GM23338 (cell line): ENCODE data around the gene YTHDF1. TPM values are rescaled to one million over a fixed set of nuclear protein-coding genes. Genes with fewer than 3 reads are reported as not detected.
A peak's percentile ranks its signal among the peaks of the same experiment; 100 is the strongest.

ENCODE experiments used
- ATAC-seq: fragments of 200-7000 bp; cut with Tn5 transposase; 3 replicates; pipeline ENCODE4 v1.9.1; 2020
- DNase-seq: peaks from one replicate; pipeline ENCODE4 v3.0.0-alpha.2; 2015; ENCODE audit warnings: low spot score
- H2AFZ ChIP-seq: fragments of 200-600 bp; sonication (generic); 2 replicates; pipeline ENCODE4 v1.8.0; 2016; ENCODE audit warnings: antibody characterized with exemption, mild to moderate bottlenecking, moderate library complexity
- H3F3A ChIP-seq: fragments of 200-600 bp; sonication (generic); replicated peaks from 2 replicates; pipeline ENCODE4 v1.8.0; 2017; ENCODE audit warnings: antibody characterized with exemption, mixed run types, low read depth
- H3K27ac ChIP-seq: fragments of 200-600 bp; sonication (generic); 2 replicates; pipeline ENCODE4 v1.6.1; 2016; ENCODE audit warnings: low read depth
- H3K27me3 ChIP-seq: fragments of 200-600 bp; sonication (generic); 2 replicates; pipeline ENCODE4 v1.8.0; 2016; ENCODE audit warnings: mild to moderate bottlenecking, mixed run types, moderate library complexity; ENCODE audit not compliant: insufficient read depth
- H3K36me3 ChIP-seq: fragments of 200-600 bp; sonication (generic); 2 replicates; pipeline ENCODE4 v1.8.0; 2016; ENCODE audit warnings: mild to moderate bottlenecking; ENCODE audit not compliant: insufficient read depth
- H3K4me1 ChIP-seq: fragments of 200-600 bp; sonication (generic); 2 replicates; pipeline ENCODE4 v1.8.0; 2016; ENCODE audit warnings: mild to moderate bottlenecking, moderate library complexity; ENCODE audit not compliant: insufficient read depth
- H3K4me2 ChIP-seq: fragments of 200-600 bp; sonication (generic); 2 replicates; pipeline ENCODE4 v1.7.1; 2017; ENCODE audit warnings: mixed run types
- H3K4me3 ChIP-seq: fragments of 200-600 bp; sonication (generic); 2 replicates; pipeline ENCODE4 v1.6.1; 2016; ENCODE audit warnings: mixed run types
- H3K79me2 ChIP-seq: fragments of 200-600 bp; sonication (generic); replicated peaks from 2 replicates; pipeline ENCODE4 v1.8.0; 2017; ENCODE audit warnings: mild to moderate bottlenecking; ENCODE audit not compliant: insufficient read depth
- H3K9me2 ChIP-seq: fragments of 200-600 bp; sonication (generic); 2 replicates; pipeline ENCODE4 v1.8.0; 2017; ENCODE audit not compliant: insufficient read depth
- H4K20me1 ChIP-seq: fragments of 200-600 bp; sonication (generic); replicated peaks from 2 replicates; pipeline ENCODE4 v1.8.0; 2017; ENCODE audit warnings: mild to moderate bottlenecking; ENCODE audit not compliant: insufficient read depth
- H3K27ac Mint-ChIP-seq: 2 replicates; pipeline ENCODE4 v1.8.0; 2020; ENCODE audit warnings: inconsistent platforms, mild to moderate bottlenecking, moderate library complexity, mixed read lengths
- H3K27me3 Mint-ChIP-seq: 3 replicates; pipeline ENCODE4 v1.8.0; 2022; ENCODE audit warnings: low read depth, mild to moderate bottlenecking, moderate library complexity, mixed read lengths, inconsistent platforms; ENCODE audit not compliant: insufficient read depth, poor library complexity
- H3K36me3 Mint-ChIP-seq: 3 replicates; pipeline ENCODE4 v1.8.0; 2021; ENCODE audit warnings: low read depth, mild to moderate bottlenecking, inconsistent platforms, moderate library complexity, mixed read lengths
- H3K4me1 Mint-ChIP-seq: 3 replicates; pipeline ENCODE4 v1.8.0; 2020; ENCODE audit warnings: mild to moderate bottlenecking, inconsistent platforms, mixed read lengths
- H3K4me3 Mint-ChIP-seq: 3 replicates; pipeline ENCODE4 v1.8.0; 2021; ENCODE audit warnings: moderate library complexity, mild to moderate bottlenecking, inconsistent platforms, mixed read lengths
- H3K9me3 Mint-ChIP-seq: 3 replicates; pipeline ENCODE4 v1.8.0; 2020; ENCODE audit warnings: moderate library complexity, mild to moderate bottlenecking, inconsistent platforms, mixed read lengths
- CREB1 ChIP-seq: fragments of 250-450 bp; sonication (Bioruptor Pico); IDR thresholded peaks from 2 replicates; pipeline ENCODE4 v1.5.0; 2020; ENCODE audit warnings: low read depth, mild to moderate bottlenecking, moderate library complexity
- EZH2 ChIP-seq: fragments of 200-600 bp; sonication (generic); IDR thresholded peaks from one replicate; pipeline ENCODE4 v1.8.0; 2017; ENCODE audit warnings: antibody characterized with exemption, mild to moderate bottlenecking, low read depth; ENCODE audit not compliant: unreplicated experiment
- EZH2phosphoT487 ChIP-seq: fragments of 200-600 bp; sonication (generic); IDR thresholded peaks from one replicate; pipeline ENCODE4 v1.8.1; 2018; ENCODE audit warnings: antibody characterized with exemption; ENCODE audit not compliant: unreplicated experiment
- JUNB ChIP-seq: IDR thresholded peaks from one replicate; pipeline ENCODE4 v1.6.1; 2016; ENCODE audit warnings: antibody characterized with exemption; ENCODE audit not compliant: unreplicated experiment
- NANOG ChIP-seq: IDR thresholded peaks from 2 replicates; pipeline ENCODE4 v1.6.1; 2016; ENCODE audit warnings: antibody characterized with exemption, borderline replicate concordance
- POLR2AphosphoS5 ChIP-seq: IDR thresholded peaks from 2 replicates; pipeline ENCODE4 v1.6.1; 2016; ENCODE audit warnings: antibody characterized with exemption, low read depth
- STAT1 ChIP-seq: IDR thresholded peaks from one replicate; pipeline ENCODE4 v1.6.1; 2016; ENCODE audit warnings: antibody characterized with exemption; ENCODE audit not compliant: unreplicated experiment
- ZNF114 ChIP-seq: fragments of 250-450 bp; sonication (Bioruptor Pico); IDR thresholded peaks from 2 replicates; pipeline ENCODE4 v1.5.0; 2020; ENCODE audit warnings: mild to moderate bottlenecking, moderate library complexity
- ZNF331 ChIP-seq: fragments of 250-450 bp; sonication (Bioruptor Pico); IDR thresholded peaks from 2 replicates; pipeline ENCODE4 v1.5.0; 2020; ENCODE audit warnings: low read depth, mild to moderate bottlenecking, moderate library complexity
- polyA plus RNA-seq: library from polyadenylated mRNA; unstranded; fragments of >200 nt; fragmentation: Nextera tagmentation; extraction: Ambion mirVana; gene quantifications from 2 replicates; pipeline ENCODE4 v1.2.1, GENCODE V29; 2016
- total RNA-seq: library from RNA; depleted of rRNA; stranded (reverse); fragments of >200 nt; shearing (Covaris generic); gene quantifications from 2 replicates; pipeline ENCODE4 v1.2.3, GENCODE V29; 2014
- TF ChIP-seq, protein P1 (sequence below): IDR thresholded peaks from 2 replicates; pipeline ENCODE4 v1.6.1; 2016; ENCODE audit warnings: antibody characterized with exemption
- TF ChIP-seq, protein P2 (sequence below): fragments of 250-450 bp; sonication (Bioruptor Pico); IDR thresholded peaks from 2 replicates; pipeline ENCODE4 v1.5.0; 2020; ENCODE audit warnings: mild to moderate bottlenecking, moderate library complexity
- TF ChIP-seq, protein P3 (sequence below): IDR thresholded peaks from one replicate; pipeline ENCODE4 v1.6.1; 2018; ENCODE audit warnings: antibody characterized with exemption; ENCODE audit not compliant: unreplicated experiment
- TF ChIP-seq, protein P4 (sequence below), 2 experiments: fragments of 200-600 bp in 1 of 2; sonication (generic) in 1 of 2; conservative IDR thresholded peaks; 2 replicates each; pipeline versions ENCODE4 v1.5.1 to v1.6.1; 2016 to 2017; ENCODE audit warnings: antibody characterized with exemption in 2 of 2, low read depth in 2 of 2, mild to moderate bottlenecking in 2 of 2, moderate library complexity in 1 of 2

YTHDF1 gene
- total and polyA plus RNA-seq, 2 experiments from 2014 or later: 30.9 to 64.3 TPM

DNA sequence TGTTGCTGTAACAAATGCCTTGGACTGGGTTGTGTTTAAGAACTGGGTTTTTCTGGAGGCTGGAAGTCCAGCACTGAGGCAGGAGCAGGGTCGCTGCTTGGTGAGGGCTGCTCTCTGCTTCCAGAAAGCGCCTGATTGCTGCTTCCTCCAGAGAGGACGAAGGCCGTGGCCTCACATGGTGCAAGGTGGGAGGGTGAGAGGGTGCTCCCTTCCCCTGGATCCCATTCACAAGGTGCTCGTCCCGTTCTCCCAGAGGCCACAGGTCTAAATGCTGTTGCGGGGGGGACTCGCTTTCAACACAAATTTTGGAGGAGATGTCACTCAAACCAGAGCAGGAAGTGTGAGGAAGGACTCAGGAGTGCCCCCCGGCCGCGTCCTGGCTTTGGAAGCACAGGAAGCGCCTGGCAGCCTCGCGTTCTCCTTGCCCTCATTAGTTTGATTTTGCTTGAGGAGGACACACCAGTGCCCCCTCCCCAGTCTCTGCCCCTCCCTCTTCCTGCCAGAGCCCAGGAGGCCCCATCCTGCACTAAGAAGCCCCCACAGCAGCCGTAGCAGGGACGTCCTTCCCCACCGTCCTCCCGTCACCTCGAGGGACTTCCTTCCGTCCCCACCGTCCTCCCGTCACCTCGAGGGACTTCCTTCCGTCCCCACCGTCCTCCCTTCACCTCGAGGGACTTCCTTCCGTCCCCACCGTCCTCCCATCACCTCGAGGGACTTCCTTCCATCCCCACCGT lies 46.0 kb upstream of the YTHDF1 start:
- H3K27ac ChIP-seq: no peak overlapping the region
- H4K20me1 ChIP-seq: no peaks in the 10 kb centered on the region
- no peak overlapping the region for H3K4me2 ChIP-seq
- no peaks in the 10 kb centered on the region; the same call in 1 of the 2 replicates for H3K4me1 ChIP-seq
- H3K36me3 Mint-ChIP-seq: no peaks in the 10 kb centered on the region; the same call in 2 of the 3 replicates
- peaks cover 30% of the 10 kb centered on the region for H3K27me3 Mint-ChIP-seq
- H3K27me3 ChIP-seq: no peaks in the 10 kb centered on the region
- H3F3A ChIP-seq: no peaks in the 10 kb centered on the region
- ATAC-seq (no peak), DNase-seq (no peak)
- H3K79me2 ChIP-seq: no peaks in the 10 kb centered on the region
- H3K4me3 ChIP-seq: no peak overlapping the region
- peak overlapping the region; percentile 32; the same call in 1 of the 2 replicates for H2AFZ ChIP-seq
- no peaks in the 10 kb centered on the region for H3K9me2 ChIP-seq
- H3K27ac Mint-ChIP-seq: no peak overlapping the region
- no peaks in the 10 kb centered on the region for H3K9me3 Mint-ChIP-seq
- peaks cover 11% of the 10 kb centered on the region for H3K4me1 Mint-ChIP-seq
- no peaks in the 10 kb centered on the region for H3K36me3 ChIP-seq
- no peak overlapping the region for H3K4me3 Mint-ChIP-seq
- TF ChIP-seq, protein P1, sequence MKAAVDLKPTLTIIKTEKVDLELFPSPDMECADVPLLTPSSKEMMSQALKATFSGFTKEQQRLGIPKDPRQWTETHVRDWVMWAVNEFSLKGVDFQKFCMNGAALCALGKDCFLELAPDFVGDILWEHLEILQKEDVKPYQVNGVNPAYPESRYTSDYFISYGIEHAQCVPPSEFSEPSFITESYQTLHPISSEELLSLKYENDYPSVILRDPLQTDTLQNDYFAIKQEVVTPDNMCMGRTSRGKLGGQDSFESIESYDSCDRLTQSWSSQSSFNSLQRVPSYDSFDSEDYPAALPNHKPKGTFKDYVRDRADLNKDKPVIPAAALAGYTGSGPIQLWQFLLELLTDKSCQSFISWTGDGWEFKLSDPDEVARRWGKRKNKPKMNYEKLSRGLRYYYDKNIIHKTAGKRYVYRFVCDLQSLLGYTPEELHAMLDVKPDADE: no peak
- TF ChIP-seq, protein P2, sequence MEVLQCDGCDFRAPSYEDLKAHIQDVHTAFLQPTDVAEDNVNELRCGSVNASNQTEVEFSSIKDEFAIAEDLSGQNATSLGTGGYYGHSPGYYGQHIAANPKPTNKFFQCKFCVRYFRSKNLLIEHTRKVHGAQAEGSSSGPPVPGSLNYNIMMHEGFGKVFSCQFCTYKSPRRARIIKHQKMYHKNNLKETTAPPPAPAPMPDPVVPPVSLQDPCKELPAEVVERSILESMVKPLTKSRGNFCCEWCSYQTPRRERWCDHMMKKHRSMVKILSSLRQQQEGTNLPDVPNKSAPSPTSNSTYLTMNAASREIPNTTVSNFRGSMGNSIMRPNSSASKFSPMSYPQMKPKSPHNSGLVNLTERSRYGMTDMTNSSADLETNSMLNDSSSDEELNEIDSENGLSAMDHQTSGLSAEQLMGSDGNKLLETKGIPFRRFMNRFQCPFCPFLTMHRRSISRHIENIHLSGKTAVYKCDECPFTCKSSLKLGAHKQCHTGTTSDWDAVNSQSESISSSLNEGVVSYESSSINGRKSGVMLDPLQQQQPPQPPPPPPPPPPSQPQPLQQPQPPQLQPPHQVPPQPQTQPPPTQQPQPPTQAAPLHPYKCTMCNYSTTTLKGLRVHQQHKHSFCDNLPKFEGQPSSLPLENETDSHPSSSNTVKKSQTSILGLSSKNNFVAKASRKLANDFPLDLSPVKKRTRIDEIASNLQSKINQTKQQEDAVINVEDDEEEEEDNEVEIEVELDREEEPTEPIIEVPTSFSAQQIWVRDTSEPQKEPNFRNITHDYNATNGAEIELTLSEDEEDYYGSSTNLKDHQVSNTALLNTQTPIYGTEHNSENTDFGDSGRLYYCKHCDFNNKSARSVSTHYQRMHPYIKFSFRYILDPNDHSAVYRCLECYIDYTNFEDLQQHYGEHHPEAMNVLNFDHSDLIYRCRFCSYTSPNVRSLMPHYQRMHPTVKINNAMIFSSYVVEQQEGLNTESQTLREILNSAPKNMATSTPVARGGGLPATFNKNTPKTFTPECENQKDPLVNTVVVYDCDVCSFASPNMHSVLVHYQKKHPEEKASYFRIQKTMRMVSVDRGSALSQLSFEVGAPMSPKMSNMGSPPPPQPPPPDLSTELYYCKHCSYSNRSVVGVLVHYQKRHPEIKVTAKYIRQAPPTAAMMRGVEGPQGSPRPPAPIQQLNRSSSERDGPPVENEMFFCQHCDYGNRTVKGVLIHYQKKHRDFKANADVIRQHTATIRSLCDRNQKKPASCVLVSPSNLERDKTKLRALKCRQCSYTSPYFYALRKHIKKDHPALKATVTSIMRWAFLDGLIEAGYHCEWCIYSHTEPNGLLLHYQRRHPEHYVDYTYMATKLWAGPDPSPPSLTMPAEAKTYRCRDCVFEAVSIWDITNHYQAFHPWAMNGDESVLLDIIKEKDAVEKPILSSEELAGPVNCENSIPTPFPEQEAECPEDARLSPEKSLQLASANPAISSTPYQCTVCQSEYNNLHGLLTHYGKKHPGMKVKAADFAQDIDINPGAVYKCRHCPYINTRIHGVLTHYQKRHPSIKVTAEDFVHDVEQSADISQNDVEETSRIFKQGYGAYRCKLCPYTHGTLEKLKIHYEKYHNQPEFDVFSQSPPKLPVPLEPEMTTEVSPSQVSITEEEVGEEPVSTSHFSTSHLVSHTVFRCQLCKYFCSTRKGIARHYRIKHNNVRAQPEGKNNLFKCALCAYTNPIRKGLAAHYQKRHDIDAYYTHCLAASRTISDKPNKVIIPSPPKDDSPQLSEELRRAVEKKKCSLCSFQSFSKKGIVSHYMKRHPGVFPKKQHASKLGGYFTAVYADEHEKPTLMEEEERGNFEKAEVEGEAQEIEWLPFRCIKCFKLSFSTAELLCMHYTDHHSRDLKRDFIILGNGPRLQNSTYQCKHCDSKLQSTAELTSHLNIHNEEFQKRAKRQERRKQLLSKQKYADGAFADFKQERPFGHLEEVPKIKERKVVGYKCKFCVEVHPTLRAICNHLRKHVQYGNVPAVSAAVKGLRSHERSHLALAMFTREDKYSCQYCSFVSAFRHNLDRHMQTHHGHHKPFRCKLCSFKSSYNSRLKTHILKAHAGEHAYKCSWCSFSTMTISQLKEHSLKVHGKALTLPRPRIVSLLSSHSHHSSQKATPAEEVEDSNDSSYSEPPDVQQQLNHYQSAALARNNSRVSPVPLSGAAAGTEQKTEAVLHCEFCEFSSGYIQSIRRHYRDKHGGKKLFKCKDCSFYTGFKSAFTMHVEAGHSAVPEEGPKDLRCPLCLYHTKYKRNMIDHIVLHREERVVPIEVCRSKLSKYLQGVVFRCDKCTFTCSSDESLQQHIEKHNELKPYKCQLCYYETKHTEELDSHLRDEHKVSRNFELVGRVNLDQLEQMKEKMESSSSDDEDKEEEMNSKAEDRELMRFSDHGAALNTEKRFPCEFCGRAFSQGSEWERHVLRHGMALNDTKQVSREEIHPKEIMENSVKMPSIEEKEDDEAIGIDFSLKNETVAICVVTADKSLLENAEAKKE: no peak
- TF ChIP-seq EZH2: no peak
- TF ChIP-seq, protein P3, sequence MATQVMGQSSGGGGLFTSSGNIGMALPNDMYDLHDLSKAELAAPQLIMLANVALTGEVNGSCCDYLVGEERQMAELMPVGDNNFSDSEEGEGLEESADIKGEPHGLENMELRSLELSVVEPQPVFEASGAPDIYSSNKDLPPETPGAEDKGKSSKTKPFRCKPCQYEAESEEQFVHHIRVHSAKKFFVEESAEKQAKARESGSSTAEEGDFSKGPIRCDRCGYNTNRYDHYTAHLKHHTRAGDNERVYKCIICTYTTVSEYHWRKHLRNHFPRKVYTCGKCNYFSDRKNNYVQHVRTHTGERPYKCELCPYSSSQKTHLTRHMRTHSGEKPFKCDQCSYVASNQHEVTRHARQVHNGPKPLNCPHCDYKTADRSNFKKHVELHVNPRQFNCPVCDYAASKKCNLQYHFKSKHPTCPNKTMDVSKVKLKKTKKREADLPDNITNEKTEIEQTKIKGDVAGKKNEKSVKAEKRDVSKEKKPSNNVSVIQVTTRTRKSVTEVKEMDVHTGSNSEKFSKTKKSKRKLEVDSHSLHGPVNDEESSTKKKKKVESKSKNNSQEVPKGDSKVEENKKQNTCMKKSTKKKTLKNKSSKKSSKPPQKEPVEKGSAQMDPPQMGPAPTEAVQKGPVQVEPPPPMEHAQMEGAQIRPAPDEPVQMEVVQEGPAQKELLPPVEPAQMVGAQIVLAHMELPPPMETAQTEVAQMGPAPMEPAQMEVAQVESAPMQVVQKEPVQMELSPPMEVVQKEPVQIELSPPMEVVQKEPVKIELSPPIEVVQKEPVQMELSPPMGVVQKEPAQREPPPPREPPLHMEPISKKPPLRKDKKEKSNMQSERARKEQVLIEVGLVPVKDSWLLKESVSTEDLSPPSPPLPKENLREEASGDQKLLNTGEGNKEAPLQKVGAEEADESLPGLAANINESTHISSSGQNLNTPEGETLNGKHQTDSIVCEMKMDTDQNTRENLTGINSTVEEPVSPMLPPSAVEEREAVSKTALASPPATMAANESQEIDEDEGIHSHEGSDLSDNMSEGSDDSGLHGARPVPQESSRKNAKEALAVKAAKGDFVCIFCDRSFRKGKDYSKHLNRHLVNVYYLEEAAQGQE: no peak
- no peak for TF ChIP-seq JUNB
- no peak for TF ChIP-seq ZNF331 (CRISPR knock-in tag)
- no peak for TF ChIP-seq NANOG
- TF ChIP-seq, protein P4, sequence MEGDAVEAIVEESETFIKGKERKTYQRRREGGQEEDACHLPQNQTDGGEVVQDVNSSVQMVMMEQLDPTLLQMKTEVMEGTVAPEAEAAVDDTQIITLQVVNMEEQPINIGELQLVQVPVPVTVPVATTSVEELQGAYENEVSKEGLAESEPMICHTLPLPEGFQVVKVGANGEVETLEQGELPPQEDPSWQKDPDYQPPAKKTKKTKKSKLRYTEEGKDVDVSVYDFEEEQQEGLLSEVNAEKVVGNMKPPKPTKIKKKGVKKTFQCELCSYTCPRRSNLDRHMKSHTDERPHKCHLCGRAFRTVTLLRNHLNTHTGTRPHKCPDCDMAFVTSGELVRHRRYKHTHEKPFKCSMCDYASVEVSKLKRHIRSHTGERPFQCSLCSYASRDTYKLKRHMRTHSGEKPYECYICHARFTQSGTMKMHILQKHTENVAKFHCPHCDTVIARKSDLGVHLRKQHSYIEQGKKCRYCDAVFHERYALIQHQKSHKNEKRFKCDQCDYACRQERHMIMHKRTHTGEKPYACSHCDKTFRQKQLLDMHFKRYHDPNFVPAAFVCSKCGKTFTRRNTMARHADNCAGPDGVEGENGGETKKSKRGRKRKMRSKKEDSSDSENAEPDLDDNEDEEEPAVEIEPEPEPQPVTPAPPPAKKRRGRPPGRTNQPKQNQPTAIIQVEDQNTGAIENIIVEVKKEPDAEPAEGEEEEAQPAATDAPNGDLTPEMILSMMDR (conservative IDR thresholded peaks at IDR 0.05; ENCODE audit: low read depth in 2 of 2): no peak
- no peak for TF ChIP-seq EZH2phosphoT487
- TF ChIP-seq STAT1: no peak
- TF ChIP-seq ZNF114 (CRISPR knock-in tag): no peak
- TF ChIP-seq CREB1: no peak
- no peak for TF ChIP-seq POLR2AphosphoS5
